ENCODE measurements around the gene RHOF.
"Not testable (repeated sequence)": the region's sequence is repeated elsewhere in the genome, so short reads cannot be mapped to it uniquely, and the experiment has no call there.

The RHOF gene

GRCh38 chr12:121766290-121767039, 27.0 kb downstream of the RHOF start:
- H3K27ac ChIP-seq, result peak overlapping the region; percentile 66
- ChIA-PET POLR2A (ENCODE audit: low non-redundant PET) (no interaction called here), CTCF (no interaction called here)
- DNase-seq (ENCODE audit: low spot score), result no peak
- no peak for TF ChIP-seq CTCF (conservative IDR thresholded peaks at IDR 0.05; ENCODE audit: low read depth)

- DNase-seq (ENCODE audit: low spot score), result peak; percentile 67
- H3K27ac ChIP-seq, result peak overlapping the region; percentile 66
- CTCF ChIA-PET, result interaction anchor here (0.9 to 2.5 kb wide), 2 partner anchors 28 to 53 kb away, joined by 3 to 7 read pairs; partner anchors contain the start of genes RHOF and TMEM120B
- POLR2A ChIA-PET (ENCODE audit: low non-redundant PET), result no interaction called here
- no peak for TF ChIP-seq CTCF (conservative IDR thresholded peaks at IDR 0.05; ENCODE audit: low read depth)
These were observed 27.9 kb downstream of the RHOF start for GRCh38 chr12:121765573-121765972.

GRCh38 chr12:121764808-121765207, 28.7 kb downstream of the RHOF start:
- POLR2A ChIA-PET (ENCODE audit: low non-redundant PET), result no interaction called here
- CTCF ChIA-PET, result interaction anchor here (0.9 to 2.5 kb wide), 2 partner anchors 29 to 52 kb away, joined by 3 to 7 read pairs; partner anchors contain the start of genes RHOF and TMEM120B
- DNase-seq (ENCODE audit: low spot score), result no peak
- no peak for TF ChIP-seq CTCF (conservative IDR thresholded peaks at IDR 0.05; ENCODE audit: low read depth)
- peak overlapping the region; percentile 66 for H3K27ac ChIP-seq

- TF ChIP-seq CTCF (conservative IDR thresholded peaks at IDR 0.05; ENCODE audit: low read depth), result no peak
- CTCF ChIA-PET, result no interaction called here
- no peak for DNase-seq (ENCODE audit: low spot score)
- peak overlapping the region; percentile 26 for H3K27ac ChIP-seq
- POLR2A ChIA-PET (ENCODE audit: low non-redundant PET), result no interaction called here
These were observed 31.2 kb downstream of the RHOF start for GRCh38 chr12:121762269-121762668.

- CTCF ChIA-PET, result interaction anchor here (0.6 kb wide), 1 partner anchor 39 kb away, joined by 5 read pairs; no protein-coding TSS in a partner anchor
- H3K27ac ChIP-seq; DNase-seq (ENCODE audit: low spot score); POLR2A ChIA-PET (ENCODE audit: low non-redundant PET): not testable (repeated sequence)
These were observed 35.0 kb downstream of the RHOF start for GRCh38 chr12:121758536-121758935.

- CTCF ChIA-PET, result no interaction called here
- POLR2A ChIA-PET (ENCODE audit: low non-redundant PET), result no interaction called here
- H3K27ac ChIP-seq, result no peak overlapping the region
- no peak for DNase-seq (ENCODE audit: low spot score)
- no peak for TF ChIP-seq CTCF (conservative IDR thresholded peaks at IDR 0.05; ENCODE audit: low read depth)
These were observed 37.9 kb downstream of the RHOF start for GRCh38 chr12:121755591-121755990.

GRCh38 chr12:121754836-121755235, 38.7 kb downstream of the RHOF start:
- DNase-seq (ENCODE audit: low spot score), result no peak
- ChIA-PET CTCF (interaction anchor here (0.5 kb wide), 1 partner anchor 13 kb away, joined by 3 read pairs; no protein-coding TSS in a partner anchor), POLR2A (ENCODE audit: low non-redundant PET) (no interaction called here)
- H3K27ac ChIP-seq, result no peak overlapping the region
- no peak for TF ChIP-seq CTCF (conservative IDR thresholded peaks at IDR 0.05; ENCODE audit: low read depth)

Data from RWPE1 (cell line).